Erythroblast (primary cell): ENCODE results near the gene MGRN1.

Experiments used
- GATA1 ChIP-seq: IDR thresholded peaks from 2 replicates; pipeline ENCODE4 v1.6.1; 2011; ENCODE audit warnings: low read depth, mild to moderate bottlenecking, control low read depth, low read length, moderate library complexity
- POLR2A ChIP-seq: IDR thresholded peaks from 2 replicates; pipeline ENCODE4 v1.6.1; 2011; ENCODE audit warnings: mild to moderate bottlenecking, low read length

- no peak for TF ChIP-seq POLR2A
- no peak for TF ChIP-seq GATA1
Observed at GRCh38 chr16:4733747-4734062, 109.1 kb downstream of the MGRN1 start.
